Upper lobe of right lung (tissue), 1 donor: Measurements from ENCODE around the gene NDUFB6. TPM values are rescaled to one million over a fixed set of nuclear protein-coding genes. Genes with fewer than 3 reads are reported as not detected.
"Not testable (repeated sequence)": the region's sequence is repeated elsewhere in the genome, so short reads cannot be mapped to it uniquely, and the experiment has no call there.

Experiments
- ATAC-seq: fragments of 200-7000 bp; cut with Tn5 transposase; one replicate; pipeline ENCODE4 v1.9.1; 2020; ENCODE audit warnings: mild to moderate bottlenecking, moderate library complexity
- DNase-seq: peaks from one replicate; pipeline ENCODE4 v3.0.0-alpha.2; 2020
- H3K27ac ChIP-seq: fragments of 200-600 bp; one replicate; pipeline ENCODE4 v1.8.0; 2022
- H3K27me3 ChIP-seq: fragments of 200-600 bp; one replicate; pipeline ENCODE4 v1.8.0; 2022; ENCODE audit warnings: mild to moderate bottlenecking
- H3K36me3 ChIP-seq: fragments of 200-600 bp; one replicate; pipeline ENCODE4 v1.8.0; 2022
- H3K4me1 ChIP-seq: fragments of 200-600 bp; one replicate; pipeline ENCODE4 v1.8.0; 2022
- H3K4me3 ChIP-seq: fragments of 200-600 bp; one replicate; pipeline ENCODE4 v1.8.0; 2022; ENCODE audit warnings: mild to moderate bottlenecking
- H3K9me3 ChIP-seq: fragments of 200-600 bp; one replicate; pipeline ENCODE4 v1.8.0; 2022
- intact Hi-C: fragments of 100-400 bp; cut with DNase I; formaldehyde crosslinking; loops from one replicate; pipeline ENCODE4 v1.11.0; 2022
- total RNA-seq: library from RNA; stranded (reverse); fragmentation: NEBNext Ultra II Directional; extraction: Animal tissue kit (Norgen Biotek cat#: 25700); gene quantifications from one replicate; pipeline ENCODE4 v1.2.1, GENCODE V29; 2021
- TF ChIP-seq, protein P1 (sequence below): fragments of 200-600 bp; IDR thresholded peaks from one replicate; pipeline ENCODE4 v1.8.0; 2022; ENCODE audit warnings: antibody characterized with exemption
- donor health status: DM: no; HTN: yes; CAD: no; lungs with severe emphysema.

The NDUFB6 gene
- total RNA-seq, 1 donor from 2014 or later = 38.2 TPM

DNA sequence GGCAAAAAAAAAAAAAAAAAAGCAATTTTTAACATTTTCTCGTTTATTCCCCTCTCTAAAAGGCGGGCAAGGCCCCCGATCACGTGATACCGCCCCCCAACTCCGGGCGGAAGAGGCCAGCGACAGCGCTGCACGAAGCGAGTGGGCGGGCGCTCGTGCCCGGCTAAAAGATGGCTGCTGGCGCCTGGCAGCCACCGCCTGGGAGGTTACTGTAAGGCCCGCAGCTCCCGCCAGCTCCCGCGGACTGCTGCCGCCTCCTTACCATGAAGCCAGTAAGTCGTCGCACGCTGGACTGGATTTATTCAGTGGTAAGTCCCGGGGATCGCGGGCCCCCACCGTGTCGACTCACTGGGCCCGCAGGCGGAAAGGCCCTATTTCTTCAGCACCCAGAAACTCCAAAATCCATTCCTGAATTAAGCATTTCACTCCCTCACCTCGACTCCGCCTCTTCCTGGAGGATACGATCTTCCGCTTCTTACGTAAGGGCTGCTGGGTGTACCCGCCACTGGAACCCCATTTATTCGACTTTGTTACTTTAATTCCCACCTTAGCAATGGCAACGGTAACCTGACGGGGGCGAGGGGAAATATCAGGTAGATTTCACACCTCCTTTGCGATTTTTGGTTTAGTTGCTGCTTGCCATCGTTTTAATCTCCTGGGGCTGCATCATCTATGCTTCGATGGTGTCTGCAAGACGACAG lies 20.6 kb downstream of the NDUFB6 start, which contains the start of the genes SMIM27 and TOPORS:
TSS of gene SMIM27 (plus strand) at position 156 of the 701 bp plus-strand sequence. CDS start at position 264, 108 bp downstream.
TSS of gene TOPORS (minus strand) at position 415 of the 701 bp plus-strand sequence. CDS start at position 265, 150 bp downstream.
- peak; percentile 94 for ATAC-seq
- intact Hi-C loops = no loop called here

GRCh38 chr9:32551276-32552051 lies 21.5 kb downstream of the NDUFB6 start:
- intact Hi-C loops = no loop called here
- Histone ChIP-seq H3K27me3 (no peaks in the 10 kb centered on the region), H3K4me3 (peak overlapping the region; percentile 71), H3K4me1 (peaks cover 22% of the 10 kb centered on the region), H3K27ac (peak overlapping the region; percentile 96), H3K9me3 (no peaks in the 10 kb centered on the region), H3K36me3 (peaks cover 8% of the 10 kb centered on the region)
- DNase-seq = no peak
- peak; percentile 2 for ATAC-seq
- TF ChIP-seq, protein P1, sequence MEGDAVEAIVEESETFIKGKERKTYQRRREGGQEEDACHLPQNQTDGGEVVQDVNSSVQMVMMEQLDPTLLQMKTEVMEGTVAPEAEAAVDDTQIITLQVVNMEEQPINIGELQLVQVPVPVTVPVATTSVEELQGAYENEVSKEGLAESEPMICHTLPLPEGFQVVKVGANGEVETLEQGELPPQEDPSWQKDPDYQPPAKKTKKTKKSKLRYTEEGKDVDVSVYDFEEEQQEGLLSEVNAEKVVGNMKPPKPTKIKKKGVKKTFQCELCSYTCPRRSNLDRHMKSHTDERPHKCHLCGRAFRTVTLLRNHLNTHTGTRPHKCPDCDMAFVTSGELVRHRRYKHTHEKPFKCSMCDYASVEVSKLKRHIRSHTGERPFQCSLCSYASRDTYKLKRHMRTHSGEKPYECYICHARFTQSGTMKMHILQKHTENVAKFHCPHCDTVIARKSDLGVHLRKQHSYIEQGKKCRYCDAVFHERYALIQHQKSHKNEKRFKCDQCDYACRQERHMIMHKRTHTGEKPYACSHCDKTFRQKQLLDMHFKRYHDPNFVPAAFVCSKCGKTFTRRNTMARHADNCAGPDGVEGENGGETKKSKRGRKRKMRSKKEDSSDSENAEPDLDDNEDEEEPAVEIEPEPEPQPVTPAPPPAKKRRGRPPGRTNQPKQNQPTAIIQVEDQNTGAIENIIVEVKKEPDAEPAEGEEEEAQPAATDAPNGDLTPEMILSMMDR = no peak

More for the DNA sequence above, 20.6 kb downstream of the NDUFB6 start, which contains the start of the genes SMIM27 and TOPORS:
- DNase-seq = peak; percentile 96
- H3K36me3 ChIP-seq = peaks cover 8% of the 10 kb centered on the region
- H3K9me3 ChIP-seq = no peaks in the 10 kb centered on the region
- peaks cover 22% of the 10 kb centered on the region for H3K4me1 ChIP-seq
- H3K4me3 ChIP-seq = peak within 1 kb of the TSS; percentile 71
- H3K27me3 ChIP-seq = no peaks in the 10 kb centered on the region
- TF ChIP-seq, protein P1 = no peak
- peak within 1 kb of the TSS; percentile 96 for H3K27ac ChIP-seq

- Histone ChIP-seq H3K27me3 (no peaks in the 10 kb centered on the region), H3K9me3 (no peaks in the 10 kb centered on the region), H3K4me1 (peaks cover 22% of the 10 kb centered on the region), H3K36me3 (peaks cover 8% of the 10 kb centered on the region), H3K4me3 (peak overlapping the region; percentile 71), H3K27ac (peak overlapping the region; percentile 96)
- DNase-seq (peak; percentile 93), ATAC-seq (peak; percentile 88)
- intact Hi-C loops = no loop called here
- TF ChIP-seq, protein P1 = no peak
Observed at GRCh38 chr9:32550562-32551275, 22.2 kb downstream of the NDUFB6 start.

GRCh38 chr9:32550150-32550561 lies 22.8 kb downstream of the NDUFB6 start:
- ATAC-seq = no peak

GRCh38 chr9:32548213-32548612 lies 24.7 kb downstream of the NDUFB6 start:
- H3K27me3 ChIP-seq, ATAC-seq, H3K4me3 ChIP-seq, H3K27ac ChIP-seq, H3K9me3 ChIP-seq, intact Hi-C loops, DNase-seq: not testable (repeated sequence)
- Histone ChIP-seq H3K36me3 (peaks cover 14% of the 10 kb centered on the region), H3K4me1 (peaks cover 18% of the 10 kb centered on the region)

More at GRCh38 chr9:32550150-32550561, 22.8 kb downstream of the NDUFB6 start:
- H3K27ac ChIP-seq = peak overlapping the region; percentile 96
- DNase-seq = no peak
- intact Hi-C loops = no loop called here
- H3K4me1 ChIP-seq = peaks cover 22% of the 10 kb centered on the region
- peak overlapping the region; percentile 71 for H3K4me3 ChIP-seq
- no peaks in the 10 kb centered on the region for H3K9me3 ChIP-seq
- peaks cover 8% of the 10 kb centered on the region for H3K36me3 ChIP-seq
- TF ChIP-seq, protein P1 = no peak
- no peaks in the 10 kb centered on the region for H3K27me3 ChIP-seq
